GM23338 (cell line): Measurements from ENCODE around the gene DBH. TPM values are rescaled to one million over a fixed set of nuclear protein-coding genes. Genes with fewer than 3 reads are reported as not detected.

Experiments used
- ATAC-seq: fragments of 200-7000 bp; cut with Tn5 transposase; 3 replicates; pipeline ENCODE4 v1.9.1; 2020
- DNase-seq: peaks from one replicate; pipeline ENCODE4 v3.0.0-alpha.2; 2015; ENCODE audit warnings: low spot score
- H2AFZ ChIP-seq: fragments of 200-600 bp; sonication (generic); 2 replicates; pipeline ENCODE4 v1.8.0; 2016; ENCODE audit warnings: antibody characterized with exemption, mild to moderate bottlenecking, moderate library complexity
- H3F3A ChIP-seq: fragments of 200-600 bp; sonication (generic); replicated peaks from 2 replicates; pipeline ENCODE4 v1.8.0; 2017; ENCODE audit warnings: antibody characterized with exemption, mixed run types, low read depth
- H3K27ac ChIP-seq: fragments of 200-600 bp; sonication (generic); 2 replicates; pipeline ENCODE4 v1.6.1; 2016; ENCODE audit warnings: low read depth
- H3K27me3 ChIP-seq: fragments of 200-600 bp; sonication (generic); 2 replicates; pipeline ENCODE4 v1.8.0; 2016; ENCODE audit warnings: mild to moderate bottlenecking, mixed run types, moderate library complexity; ENCODE audit not compliant: insufficient read depth
- H3K36me3 ChIP-seq: fragments of 200-600 bp; sonication (generic); 2 replicates; pipeline ENCODE4 v1.8.0; 2016; ENCODE audit warnings: mild to moderate bottlenecking; ENCODE audit not compliant: insufficient read depth
- H3K4me1 ChIP-seq: fragments of 200-600 bp; sonication (generic); 2 replicates; pipeline ENCODE4 v1.8.0; 2016; ENCODE audit warnings: mild to moderate bottlenecking, moderate library complexity; ENCODE audit not compliant: insufficient read depth
- H3K4me2 ChIP-seq: fragments of 200-600 bp; sonication (generic); 2 replicates; pipeline ENCODE4 v1.7.1; 2017; ENCODE audit warnings: mixed run types
- H3K4me3 ChIP-seq: fragments of 200-600 bp; sonication (generic); 2 replicates; pipeline ENCODE4 v1.6.1; 2016; ENCODE audit warnings: mixed run types
- H3K79me2 ChIP-seq: fragments of 200-600 bp; sonication (generic); replicated peaks from 2 replicates; pipeline ENCODE4 v1.8.0; 2017; ENCODE audit warnings: mild to moderate bottlenecking; ENCODE audit not compliant: insufficient read depth
- H3K9me2 ChIP-seq: fragments of 200-600 bp; sonication (generic); 2 replicates; pipeline ENCODE4 v1.8.0; 2017; ENCODE audit not compliant: insufficient read depth
- H4K20me1 ChIP-seq: fragments of 200-600 bp; sonication (generic); replicated peaks from 2 replicates; pipeline ENCODE4 v1.8.0; 2017; ENCODE audit warnings: mild to moderate bottlenecking; ENCODE audit not compliant: insufficient read depth
- H3K27ac Mint-ChIP-seq: 2 replicates; pipeline ENCODE4 v1.8.0; 2020; ENCODE audit warnings: inconsistent platforms, mild to moderate bottlenecking, moderate library complexity, mixed read lengths
- H3K27me3 Mint-ChIP-seq: 3 replicates; pipeline ENCODE4 v1.8.0; 2022; ENCODE audit warnings: low read depth, mild to moderate bottlenecking, moderate library complexity, mixed read lengths, inconsistent platforms; ENCODE audit not compliant: insufficient read depth, poor library complexity
- H3K36me3 Mint-ChIP-seq: 3 replicates; pipeline ENCODE4 v1.8.0; 2021; ENCODE audit warnings: low read depth, mild to moderate bottlenecking, inconsistent platforms, moderate library complexity, mixed read lengths
- H3K4me1 Mint-ChIP-seq: 3 replicates; pipeline ENCODE4 v1.8.0; 2020; ENCODE audit warnings: mild to moderate bottlenecking, inconsistent platforms, mixed read lengths
- H3K4me3 Mint-ChIP-seq: 3 replicates; pipeline ENCODE4 v1.8.0; 2021; ENCODE audit warnings: moderate library complexity, mild to moderate bottlenecking, inconsistent platforms, mixed read lengths
- H3K9me3 Mint-ChIP-seq: 3 replicates; pipeline ENCODE4 v1.8.0; 2020; ENCODE audit warnings: moderate library complexity, mild to moderate bottlenecking, inconsistent platforms, mixed read lengths
- CREB1 ChIP-seq: fragments of 250-450 bp; sonication (Bioruptor Pico); IDR thresholded peaks from 2 replicates; pipeline ENCODE4 v1.5.0; 2020; ENCODE audit warnings: low read depth, mild to moderate bottlenecking, moderate library complexity
- EZH2 ChIP-seq: fragments of 200-600 bp; sonication (generic); IDR thresholded peaks from one replicate; pipeline ENCODE4 v1.8.0; 2017; ENCODE audit warnings: antibody characterized with exemption, mild to moderate bottlenecking, low read depth; ENCODE audit not compliant: unreplicated experiment
- EZH2phosphoT487 ChIP-seq: fragments of 200-600 bp; sonication (generic); IDR thresholded peaks from one replicate; pipeline ENCODE4 v1.8.1; 2018; ENCODE audit warnings: antibody characterized with exemption; ENCODE audit not compliant: unreplicated experiment
- JUNB ChIP-seq: IDR thresholded peaks from one replicate; pipeline ENCODE4 v1.6.1; 2016; ENCODE audit warnings: antibody characterized with exemption; ENCODE audit not compliant: unreplicated experiment
- NANOG ChIP-seq: IDR thresholded peaks from 2 replicates; pipeline ENCODE4 v1.6.1; 2016; ENCODE audit warnings: antibody characterized with exemption, borderline replicate concordance
- POLR2AphosphoS5 ChIP-seq: IDR thresholded peaks from 2 replicates; pipeline ENCODE4 v1.6.1; 2016; ENCODE audit warnings: antibody characterized with exemption, low read depth
- STAT1 ChIP-seq: IDR thresholded peaks from one replicate; pipeline ENCODE4 v1.6.1; 2016; ENCODE audit warnings: antibody characterized with exemption; ENCODE audit not compliant: unreplicated experiment
- ZNF114 ChIP-seq: fragments of 250-450 bp; sonication (Bioruptor Pico); IDR thresholded peaks from 2 replicates; pipeline ENCODE4 v1.5.0; 2020; ENCODE audit warnings: mild to moderate bottlenecking, moderate library complexity
- ZNF331 ChIP-seq: fragments of 250-450 bp; sonication (Bioruptor Pico); IDR thresholded peaks from 2 replicates; pipeline ENCODE4 v1.5.0; 2020; ENCODE audit warnings: low read depth, mild to moderate bottlenecking, moderate library complexity
- polyA plus RNA-seq: library from polyadenylated mRNA; unstranded; fragments of >200 nt; fragmentation: Nextera tagmentation; extraction: Ambion mirVana; gene quantifications from 2 replicates; pipeline ENCODE4 v1.2.1, GENCODE V29; 2016
- total RNA-seq: library from RNA; depleted of rRNA; stranded (reverse); fragments of >200 nt; shearing (Covaris generic); gene quantifications from 2 replicates; pipeline ENCODE4 v1.2.3, GENCODE V29; 2014
- TF ChIP-seq, protein P1 (sequence below): IDR thresholded peaks from one replicate; pipeline ENCODE4 v1.6.1; 2018; ENCODE audit warnings: antibody characterized with exemption; ENCODE audit not compliant: unreplicated experiment
- TF ChIP-seq, protein P2 (sequence below): fragments of 250-450 bp; sonication (Bioruptor Pico); IDR thresholded peaks from 2 replicates; pipeline ENCODE4 v1.5.0; 2020; ENCODE audit warnings: mild to moderate bottlenecking, moderate library complexity

The DBH gene
- total and polyA plus RNA-seq, 2 experiments from 2014 or later: 0.08 to 0.24 TPM

DNA sequence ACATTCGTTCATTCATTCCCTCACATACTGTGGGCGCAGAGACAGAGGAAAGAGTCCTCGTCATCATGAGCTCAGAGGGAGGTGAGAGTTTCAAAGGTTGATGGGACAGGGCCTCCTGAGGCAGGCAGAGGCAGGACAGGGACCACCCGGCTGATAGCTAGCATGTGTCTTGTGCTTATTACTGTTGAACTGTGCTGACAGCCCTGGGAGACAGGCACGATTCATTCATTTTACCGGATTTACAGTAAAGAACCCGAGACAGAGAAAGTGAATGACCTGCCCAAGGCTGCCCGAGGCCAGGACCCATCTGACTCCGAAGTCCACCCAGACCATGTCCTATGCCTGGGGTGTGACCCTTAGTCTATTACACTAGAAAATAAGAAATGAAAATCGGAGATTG is 22.1 kb upstream of the DBH start (continued):
- TF ChIP-seq, protein P1, sequence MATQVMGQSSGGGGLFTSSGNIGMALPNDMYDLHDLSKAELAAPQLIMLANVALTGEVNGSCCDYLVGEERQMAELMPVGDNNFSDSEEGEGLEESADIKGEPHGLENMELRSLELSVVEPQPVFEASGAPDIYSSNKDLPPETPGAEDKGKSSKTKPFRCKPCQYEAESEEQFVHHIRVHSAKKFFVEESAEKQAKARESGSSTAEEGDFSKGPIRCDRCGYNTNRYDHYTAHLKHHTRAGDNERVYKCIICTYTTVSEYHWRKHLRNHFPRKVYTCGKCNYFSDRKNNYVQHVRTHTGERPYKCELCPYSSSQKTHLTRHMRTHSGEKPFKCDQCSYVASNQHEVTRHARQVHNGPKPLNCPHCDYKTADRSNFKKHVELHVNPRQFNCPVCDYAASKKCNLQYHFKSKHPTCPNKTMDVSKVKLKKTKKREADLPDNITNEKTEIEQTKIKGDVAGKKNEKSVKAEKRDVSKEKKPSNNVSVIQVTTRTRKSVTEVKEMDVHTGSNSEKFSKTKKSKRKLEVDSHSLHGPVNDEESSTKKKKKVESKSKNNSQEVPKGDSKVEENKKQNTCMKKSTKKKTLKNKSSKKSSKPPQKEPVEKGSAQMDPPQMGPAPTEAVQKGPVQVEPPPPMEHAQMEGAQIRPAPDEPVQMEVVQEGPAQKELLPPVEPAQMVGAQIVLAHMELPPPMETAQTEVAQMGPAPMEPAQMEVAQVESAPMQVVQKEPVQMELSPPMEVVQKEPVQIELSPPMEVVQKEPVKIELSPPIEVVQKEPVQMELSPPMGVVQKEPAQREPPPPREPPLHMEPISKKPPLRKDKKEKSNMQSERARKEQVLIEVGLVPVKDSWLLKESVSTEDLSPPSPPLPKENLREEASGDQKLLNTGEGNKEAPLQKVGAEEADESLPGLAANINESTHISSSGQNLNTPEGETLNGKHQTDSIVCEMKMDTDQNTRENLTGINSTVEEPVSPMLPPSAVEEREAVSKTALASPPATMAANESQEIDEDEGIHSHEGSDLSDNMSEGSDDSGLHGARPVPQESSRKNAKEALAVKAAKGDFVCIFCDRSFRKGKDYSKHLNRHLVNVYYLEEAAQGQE: no peak
- TF ChIP-seq EZH2: no peak

DNA sequence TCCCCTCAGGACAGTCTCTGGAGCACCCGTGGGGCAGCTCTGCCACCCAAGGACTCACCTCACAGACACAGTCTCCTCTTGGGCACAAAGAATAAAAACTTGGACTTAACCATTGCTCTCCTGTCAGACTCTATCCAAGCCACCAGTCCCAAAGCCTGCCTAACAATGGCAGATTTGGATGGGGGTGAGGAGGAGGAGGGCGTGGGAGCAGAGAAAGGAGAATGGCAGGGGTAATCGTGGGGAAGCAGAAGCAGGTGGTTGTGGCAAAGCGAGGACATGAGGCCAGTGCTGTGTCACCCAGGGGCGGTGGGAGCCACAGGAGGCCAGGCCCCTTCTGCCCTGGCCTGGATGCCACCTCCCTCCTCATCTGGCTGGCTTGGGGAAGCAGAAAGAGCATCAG is 21.5 kb upstream of the DBH start:
- Histone ChIP-seq H3K79me2 (no peaks in the 10 kb centered on the region), H3F3A (no peaks in the 10 kb centered on the region), H2AFZ (no peak overlapping the region), H3K4me1 (no peaks in the 10 kb centered on the region; the same call in 1 of the 2 replicates), H3K27me3 (no peaks in the 10 kb centered on the region), H3K4me2 (no peak overlapping the region), H3K4me3 (no peak overlapping the region), H3K36me3 (no peaks in the 10 kb centered on the region), H4K20me1 (no peaks in the 10 kb centered on the region), H3K9me2 (no peaks in the 10 kb centered on the region), H3K27ac (no peak overlapping the region)
- H3K36me3 Mint-ChIP-seq: no peaks in the 10 kb centered on the region
- DNase-seq (no peak), ATAC-seq (no peak)
- H3K9me3 Mint-ChIP-seq: no peaks in the 10 kb centered on the region
- H3K27ac Mint-ChIP-seq: no peak overlapping the region
- TF ChIP-seq EZH2phosphoT487 (no peak), CREB1 (CRISPR knock-in tag) (no peak), ZNF114 (CRISPR knock-in tag) (no peak), ZNF331 (CRISPR knock-in tag) (no peak), NANOG (no peak)
- H3K27me3 Mint-ChIP-seq: peaks cover 11% of the 10 kb centered on the region
- H3K4me1 Mint-ChIP-seq: peaks cover 11% of the 10 kb centered on the region
- no peak overlapping the region for H3K4me3 Mint-ChIP-seq

DNA sequence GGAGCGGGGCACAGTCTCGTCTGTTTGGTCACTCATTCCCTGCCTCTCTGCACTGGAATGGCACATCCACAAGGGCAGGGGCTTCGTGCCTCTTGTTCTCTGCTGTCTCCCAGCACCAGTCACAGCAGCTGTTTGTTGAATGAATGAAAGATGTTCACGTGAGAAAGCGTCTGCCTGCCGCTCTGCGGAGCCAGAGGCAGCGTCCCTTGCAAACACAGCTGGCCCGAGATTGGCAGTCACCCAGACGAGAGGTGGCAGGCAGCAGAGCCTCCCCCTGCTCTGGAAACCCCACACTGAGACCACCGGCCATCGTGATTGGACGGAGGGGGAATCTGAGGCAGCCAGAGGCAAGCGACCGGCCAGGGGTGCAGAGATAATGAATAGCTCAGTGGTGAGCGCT is 21.0 kb upstream of the DBH start:
- ATAC-seq (no peak; the same call in 2 of the 3 replicates), DNase-seq (no peak)
- Mint-ChIP-seq H3K36me3 (no peaks in the 10 kb centered on the region), H3K9me3 (no peaks in the 10 kb centered on the region), H3K4me1 (peaks cover 12% of the 10 kb centered on the region), H3K27me3 (peaks cover 8% of the 10 kb centered on the region), H3K27ac (no peak overlapping the region), H3K4me3 (no peak overlapping the region)
- Histone ChIP-seq H3K27ac (no peak overlapping the region), H3F3A (no peaks in the 10 kb centered on the region), H2AFZ (no peak overlapping the region), H4K20me1 (no peaks in the 10 kb centered on the region), H3K9me2 (no peaks in the 10 kb centered on the region), H3K79me2 (no peaks in the 10 kb centered on the region), H3K4me3 (no peak overlapping the region), H3K4me1 (no peaks in the 10 kb centered on the region), H3K4me2 (no peak overlapping the region), H3K27me3 (no peaks in the 10 kb centered on the region), H3K36me3 (no peaks in the 10 kb centered on the region)
- TF ChIP-seq EZH2 (no peak), STAT1 (no peak), EZH2phosphoT487 (no peak), JUNB (no peak), ZNF331 (CRISPR knock-in tag) (no peak), POLR2AphosphoS5 (no peak)
- TF ChIP-seq, protein P2, sequence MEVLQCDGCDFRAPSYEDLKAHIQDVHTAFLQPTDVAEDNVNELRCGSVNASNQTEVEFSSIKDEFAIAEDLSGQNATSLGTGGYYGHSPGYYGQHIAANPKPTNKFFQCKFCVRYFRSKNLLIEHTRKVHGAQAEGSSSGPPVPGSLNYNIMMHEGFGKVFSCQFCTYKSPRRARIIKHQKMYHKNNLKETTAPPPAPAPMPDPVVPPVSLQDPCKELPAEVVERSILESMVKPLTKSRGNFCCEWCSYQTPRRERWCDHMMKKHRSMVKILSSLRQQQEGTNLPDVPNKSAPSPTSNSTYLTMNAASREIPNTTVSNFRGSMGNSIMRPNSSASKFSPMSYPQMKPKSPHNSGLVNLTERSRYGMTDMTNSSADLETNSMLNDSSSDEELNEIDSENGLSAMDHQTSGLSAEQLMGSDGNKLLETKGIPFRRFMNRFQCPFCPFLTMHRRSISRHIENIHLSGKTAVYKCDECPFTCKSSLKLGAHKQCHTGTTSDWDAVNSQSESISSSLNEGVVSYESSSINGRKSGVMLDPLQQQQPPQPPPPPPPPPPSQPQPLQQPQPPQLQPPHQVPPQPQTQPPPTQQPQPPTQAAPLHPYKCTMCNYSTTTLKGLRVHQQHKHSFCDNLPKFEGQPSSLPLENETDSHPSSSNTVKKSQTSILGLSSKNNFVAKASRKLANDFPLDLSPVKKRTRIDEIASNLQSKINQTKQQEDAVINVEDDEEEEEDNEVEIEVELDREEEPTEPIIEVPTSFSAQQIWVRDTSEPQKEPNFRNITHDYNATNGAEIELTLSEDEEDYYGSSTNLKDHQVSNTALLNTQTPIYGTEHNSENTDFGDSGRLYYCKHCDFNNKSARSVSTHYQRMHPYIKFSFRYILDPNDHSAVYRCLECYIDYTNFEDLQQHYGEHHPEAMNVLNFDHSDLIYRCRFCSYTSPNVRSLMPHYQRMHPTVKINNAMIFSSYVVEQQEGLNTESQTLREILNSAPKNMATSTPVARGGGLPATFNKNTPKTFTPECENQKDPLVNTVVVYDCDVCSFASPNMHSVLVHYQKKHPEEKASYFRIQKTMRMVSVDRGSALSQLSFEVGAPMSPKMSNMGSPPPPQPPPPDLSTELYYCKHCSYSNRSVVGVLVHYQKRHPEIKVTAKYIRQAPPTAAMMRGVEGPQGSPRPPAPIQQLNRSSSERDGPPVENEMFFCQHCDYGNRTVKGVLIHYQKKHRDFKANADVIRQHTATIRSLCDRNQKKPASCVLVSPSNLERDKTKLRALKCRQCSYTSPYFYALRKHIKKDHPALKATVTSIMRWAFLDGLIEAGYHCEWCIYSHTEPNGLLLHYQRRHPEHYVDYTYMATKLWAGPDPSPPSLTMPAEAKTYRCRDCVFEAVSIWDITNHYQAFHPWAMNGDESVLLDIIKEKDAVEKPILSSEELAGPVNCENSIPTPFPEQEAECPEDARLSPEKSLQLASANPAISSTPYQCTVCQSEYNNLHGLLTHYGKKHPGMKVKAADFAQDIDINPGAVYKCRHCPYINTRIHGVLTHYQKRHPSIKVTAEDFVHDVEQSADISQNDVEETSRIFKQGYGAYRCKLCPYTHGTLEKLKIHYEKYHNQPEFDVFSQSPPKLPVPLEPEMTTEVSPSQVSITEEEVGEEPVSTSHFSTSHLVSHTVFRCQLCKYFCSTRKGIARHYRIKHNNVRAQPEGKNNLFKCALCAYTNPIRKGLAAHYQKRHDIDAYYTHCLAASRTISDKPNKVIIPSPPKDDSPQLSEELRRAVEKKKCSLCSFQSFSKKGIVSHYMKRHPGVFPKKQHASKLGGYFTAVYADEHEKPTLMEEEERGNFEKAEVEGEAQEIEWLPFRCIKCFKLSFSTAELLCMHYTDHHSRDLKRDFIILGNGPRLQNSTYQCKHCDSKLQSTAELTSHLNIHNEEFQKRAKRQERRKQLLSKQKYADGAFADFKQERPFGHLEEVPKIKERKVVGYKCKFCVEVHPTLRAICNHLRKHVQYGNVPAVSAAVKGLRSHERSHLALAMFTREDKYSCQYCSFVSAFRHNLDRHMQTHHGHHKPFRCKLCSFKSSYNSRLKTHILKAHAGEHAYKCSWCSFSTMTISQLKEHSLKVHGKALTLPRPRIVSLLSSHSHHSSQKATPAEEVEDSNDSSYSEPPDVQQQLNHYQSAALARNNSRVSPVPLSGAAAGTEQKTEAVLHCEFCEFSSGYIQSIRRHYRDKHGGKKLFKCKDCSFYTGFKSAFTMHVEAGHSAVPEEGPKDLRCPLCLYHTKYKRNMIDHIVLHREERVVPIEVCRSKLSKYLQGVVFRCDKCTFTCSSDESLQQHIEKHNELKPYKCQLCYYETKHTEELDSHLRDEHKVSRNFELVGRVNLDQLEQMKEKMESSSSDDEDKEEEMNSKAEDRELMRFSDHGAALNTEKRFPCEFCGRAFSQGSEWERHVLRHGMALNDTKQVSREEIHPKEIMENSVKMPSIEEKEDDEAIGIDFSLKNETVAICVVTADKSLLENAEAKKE: no peak
